ENCODE data around the gene DZIP1L.
"Not testable (repeated sequence)": the region's sequence is repeated elsewhere in the genome, so short reads cannot be mapped to it uniquely, and the experiment has no call there.

DZIP1L gene, protein sequence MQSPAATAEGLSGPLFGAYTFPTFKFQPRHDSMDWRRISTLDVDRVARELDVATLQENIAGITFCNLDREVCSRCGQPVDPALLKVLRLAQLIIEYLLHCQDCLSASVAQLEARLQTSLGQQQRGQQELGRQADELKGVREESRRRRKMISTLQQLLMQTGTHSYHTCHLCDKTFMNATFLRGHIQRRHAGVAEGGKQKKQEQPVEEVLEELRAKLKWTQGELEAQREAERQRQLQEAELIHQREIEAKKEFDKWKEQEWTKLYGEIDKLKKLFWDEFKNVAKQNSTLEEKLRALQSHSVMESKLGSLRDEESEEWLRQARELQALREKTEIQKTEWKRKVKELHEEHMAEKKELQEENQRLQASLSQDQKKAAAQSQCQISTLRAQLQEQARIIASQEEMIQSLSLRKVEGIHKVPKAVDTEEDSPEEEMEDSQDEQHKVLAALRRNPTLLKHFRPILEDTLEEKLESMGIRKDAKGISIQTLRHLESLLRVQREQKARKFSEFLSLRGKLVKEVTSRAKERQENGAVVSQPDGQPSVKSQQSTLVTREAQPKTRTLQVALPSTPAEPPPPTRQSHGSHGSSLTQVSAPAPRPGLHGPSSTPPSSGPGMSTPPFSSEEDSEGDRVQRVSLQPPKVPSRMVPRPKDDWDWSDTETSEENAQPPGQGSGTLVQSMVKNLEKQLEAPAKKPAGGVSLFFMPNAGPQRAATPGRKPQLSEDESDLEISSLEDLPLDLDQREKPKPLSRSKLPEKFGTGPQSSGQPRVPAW

GRCh38 chr3:138114988-138115971 is at the start of gene DZIP1L:
Gene DZIP1L (minus strand): TSS chr3:138115608. CDS start chr3:138103971, 11,637 bp downstream.
- peak in 1 of 2 experiments; percentile 1 for DNase-seq

DNA sequence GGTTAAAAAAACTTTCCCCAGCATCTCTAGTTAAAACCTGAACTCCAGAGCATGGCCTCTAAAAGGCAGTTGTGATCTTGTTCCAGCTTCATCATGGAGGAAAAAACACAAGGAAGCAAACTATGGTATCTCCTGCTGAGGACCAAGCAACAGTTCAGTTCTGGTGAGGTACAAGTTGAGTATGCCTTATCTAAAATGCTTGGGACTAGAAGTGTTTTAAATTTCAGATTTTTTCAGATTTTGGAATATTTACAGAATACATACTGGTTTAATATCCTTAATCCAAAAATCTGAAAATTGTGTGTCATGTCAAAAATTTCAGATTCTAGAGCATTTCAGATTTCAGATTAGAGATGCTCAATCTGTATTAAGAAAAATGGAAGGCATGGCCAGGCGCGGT is 49.7 kb upstream of the DZIP1L start:
- DNase-seq, result no peak

GRCh38 chr3:138157743-138158142 is 42.3 kb upstream of the DZIP1L start:
- DNase-seq, result no peak

- no peak for DNase-seq
These were observed 39.1 kb upstream of the DZIP1L start for GRCh38 chr3:138154534-138154933.

- DNase-seq, result no peak
These were observed 33.1 kb upstream of the DZIP1L start for GRCh38 chr3:138148503-138148902.

DNA sequence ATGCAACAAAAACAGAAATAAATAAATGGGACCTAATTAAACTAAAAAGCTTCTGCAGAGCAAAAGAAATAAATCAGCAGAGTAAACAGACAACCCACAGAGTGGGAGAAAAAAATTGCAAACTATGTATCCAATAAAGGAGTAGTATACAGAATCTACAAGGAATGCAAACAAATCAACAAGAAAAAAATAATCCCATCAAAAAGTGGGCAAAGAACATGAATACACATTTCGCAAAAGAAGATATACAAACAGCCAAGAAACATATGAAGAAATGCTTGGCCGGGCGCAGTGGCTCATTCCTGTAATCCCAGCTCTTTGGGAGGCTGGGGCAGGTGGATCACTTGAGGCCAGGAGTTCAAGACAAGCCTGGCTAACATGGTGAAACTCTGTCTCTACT is 26.8 kb upstream of the DZIP1L start:
- not testable (repeated sequence) for DNase-seq

GRCh38 chr3:138140940-138141339 is 25.5 kb upstream of the DZIP1L start:
- no peak for DNase-seq

GRCh38 chr3:138139691-138140090 is 24.3 kb upstream of the DZIP1L start:
- DNase-seq, result no peak

- no peak for DNase-seq
These were observed 22.5 kb upstream of the DZIP1L start for GRCh38 chr3:138137861-138138260.

- no peak for DNase-seq
These were observed 20.8 kb upstream of the DZIP1L start for GRCh38 chr3:138136201-138136600.

- DNase-seq, result no peak
These were observed 20.4 kb upstream of the DZIP1L start for GRCh38 chr3:138135833-138136194.

DNA sequence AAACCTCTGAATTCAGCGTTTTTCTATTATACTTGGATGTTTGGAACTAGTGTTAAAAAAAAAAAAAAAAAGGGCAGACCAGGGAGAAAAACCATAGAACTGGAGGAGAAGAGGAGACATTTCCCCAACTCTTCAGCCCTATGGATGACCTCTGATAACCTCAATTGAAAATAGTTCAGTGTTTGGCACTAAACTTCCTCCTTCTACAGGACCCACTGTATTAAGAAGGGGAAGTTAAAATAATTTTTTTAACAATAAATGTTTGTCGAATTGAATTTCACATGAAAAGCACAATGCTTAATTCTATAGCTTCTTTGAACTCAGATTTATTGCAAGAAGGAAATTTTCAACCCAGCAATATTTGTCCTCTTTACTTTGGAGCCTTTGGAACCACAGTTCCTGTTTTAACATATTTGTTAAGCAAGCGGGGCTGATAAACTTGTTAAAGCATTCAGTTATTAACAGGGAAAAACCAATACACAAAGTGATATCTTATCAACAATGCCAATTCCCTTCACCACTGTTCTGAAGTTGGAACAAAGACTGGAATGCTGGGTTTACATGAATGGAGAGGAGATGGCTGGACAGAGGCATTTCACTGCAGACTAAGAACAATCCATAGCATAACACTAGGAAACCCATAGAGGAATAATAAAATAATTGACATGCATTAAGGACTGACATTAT is 19.9 kb upstream of the DZIP1L start:
- no peak for DNase-seq

DNA sequence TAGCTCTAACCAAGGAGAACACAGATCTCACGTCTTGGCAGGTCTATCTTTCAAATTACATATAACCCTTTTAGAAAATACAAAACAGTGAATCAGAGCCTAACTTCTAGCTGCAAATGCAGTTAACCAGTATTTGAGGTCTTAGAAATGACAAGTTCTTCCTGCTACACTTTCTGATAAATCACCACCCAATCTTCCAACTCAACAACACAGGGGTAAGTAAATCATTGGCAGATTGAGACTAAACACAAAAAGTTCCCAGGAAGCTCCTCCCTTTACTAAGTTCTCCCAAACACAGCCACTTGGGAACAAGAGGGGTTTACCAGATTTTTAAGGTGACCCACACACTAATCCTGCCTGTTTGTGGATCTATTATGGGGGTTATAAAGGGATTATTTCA is 16.8 kb upstream of the DZIP1L start, which contains the start of gene A4GNT:
Gene A4GNT (minus strand): TSS at position 152 of the 400 bp plus-strand sequence. CDS start 1,134 bp downstream, outside the sequence.
- DNase-seq, result no peak

DNA sequence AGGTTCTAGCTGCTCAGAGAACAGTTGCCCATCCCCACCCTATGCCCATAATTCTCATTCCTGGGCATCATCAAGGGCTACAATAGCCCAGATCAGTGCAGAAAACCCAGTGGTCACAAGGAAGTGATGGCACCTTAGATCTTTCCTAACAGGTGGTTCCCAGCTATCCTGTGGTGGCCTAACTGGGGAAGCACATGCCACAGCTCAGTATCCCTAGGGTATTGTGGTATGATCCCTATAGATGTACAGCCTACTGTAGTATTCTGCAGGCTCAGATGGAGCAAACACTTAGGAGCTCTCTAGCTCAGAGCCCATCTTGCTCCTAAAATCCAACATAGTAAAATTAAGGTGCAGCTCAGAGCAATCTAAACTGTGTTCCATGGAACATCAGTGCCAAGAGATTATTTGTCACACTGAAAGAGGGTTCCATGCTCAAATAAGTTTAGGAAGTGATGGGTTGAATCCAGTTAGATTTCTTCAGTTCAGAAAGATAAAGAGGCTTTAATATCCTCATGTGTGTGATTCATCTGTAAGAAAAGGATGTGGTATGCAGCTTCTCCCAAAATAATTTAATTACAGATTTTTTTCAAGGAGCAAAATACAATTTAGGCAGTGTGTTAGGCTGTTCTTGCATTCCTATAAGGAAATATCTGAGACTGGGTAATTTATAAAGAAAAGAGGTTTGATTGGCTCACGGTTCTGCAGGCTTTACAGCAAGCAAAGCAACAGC is 12.4 kb upstream of the DZIP1L start:
- no peak for DNase-seq

DNA sequence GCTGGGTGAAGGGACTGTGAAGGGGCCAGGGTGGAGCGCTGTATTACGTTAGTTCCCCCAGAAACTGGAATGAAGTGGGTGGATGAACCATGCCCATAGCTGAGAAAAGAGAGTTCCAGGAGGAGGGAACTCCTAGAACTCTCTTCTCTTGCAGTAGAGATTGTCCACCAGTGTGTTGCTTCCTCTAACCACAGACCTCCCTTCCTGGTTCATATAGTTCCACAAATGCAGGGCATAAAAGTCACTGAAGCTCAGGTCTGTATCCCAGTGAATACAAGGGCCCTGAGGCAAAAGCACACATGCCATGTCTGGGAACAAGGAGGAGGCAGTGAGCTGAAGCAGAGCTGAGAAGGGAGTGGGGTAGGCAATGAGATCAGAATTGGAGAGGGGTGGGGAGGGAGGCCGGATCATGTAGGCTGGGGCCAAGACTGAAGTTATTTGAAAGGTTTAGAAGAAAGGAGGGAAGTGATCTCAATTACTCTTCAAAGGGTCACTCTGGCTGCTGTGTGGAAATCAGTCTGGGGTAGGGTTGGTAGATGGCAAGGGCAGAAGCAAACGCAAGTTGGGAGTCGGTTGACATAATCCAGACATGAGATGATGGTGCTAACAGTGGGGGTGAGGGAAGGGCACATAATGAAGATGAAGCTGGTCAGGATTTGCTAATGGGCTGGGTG is 10.3 kb upstream of the DZIP1L start:
- no peak for DNase-seq

- no peak for DNase-seq
These were observed 9.4 kb upstream of the DZIP1L start for GRCh38 chr3:138124706-138125355.

GRCh38 chr3:138124188-138124587 is 8.8 kb upstream of the DZIP1L start:
- DNase-seq, result no peak

GRCh38 chr3:138119423-138119766 is 4.0 kb upstream of the DZIP1L start:
- DNase-seq, result no peak

DNA sequence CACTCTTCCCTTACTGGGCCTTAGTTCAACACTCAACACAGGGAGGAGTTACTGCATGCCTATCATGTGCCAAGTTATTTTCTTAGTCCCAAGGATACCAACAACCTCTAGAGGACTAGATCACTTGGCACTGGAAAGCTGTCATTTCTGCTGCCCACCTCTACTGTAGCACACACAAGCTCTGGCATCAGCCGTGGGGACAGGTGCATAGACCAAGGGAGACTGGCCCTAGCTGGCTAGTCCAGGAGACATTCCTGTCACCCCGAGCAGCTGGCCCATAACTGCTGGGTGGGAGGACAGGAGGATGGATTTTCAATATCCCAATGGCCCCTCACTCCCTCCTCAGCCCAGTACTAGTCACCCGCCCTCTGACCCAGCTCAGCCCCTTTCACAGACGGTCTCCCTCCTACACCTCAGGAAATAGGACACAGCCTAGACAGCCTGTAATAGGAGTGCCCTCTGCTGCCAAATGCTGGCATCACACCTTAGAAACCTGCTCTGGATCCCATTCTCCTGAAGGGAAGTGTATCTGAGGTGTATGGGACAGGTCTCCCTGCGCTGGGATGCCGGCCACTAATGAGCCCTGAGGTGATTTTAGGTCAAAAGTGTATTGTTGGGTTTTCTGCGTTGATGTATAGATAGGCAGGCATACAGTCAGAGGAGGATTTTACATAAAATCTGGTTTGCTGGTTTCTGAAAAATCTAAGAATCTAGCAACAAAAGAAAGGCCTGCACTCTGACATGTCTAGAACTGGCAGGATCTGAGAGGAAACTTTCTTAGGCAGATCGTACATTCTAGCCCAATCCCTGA is 3.4 kb upstream of the DZIP1L start:
- DNase-seq, result peak; percentile 33 to 43
